ACHN (cell line): ENCODE results near the gene GPR39.
"Not testable (repeated sequence)": the region's sequence is repeated elsewhere in the genome, so short reads cannot be mapped to it uniquely, and the experiment has no call there.

ENCODE experiments used
- DNase-seq: peaks from one replicate; pipeline ENCODE4 v3.0.0-alpha.2; 2015
- in situ Hi-C: cut with HindIII; loops from 2 replicates; pipeline ENCODE4 v1.10.0; 2017; ENCODE audit warnings: low sequenced_read_pairs, low pct_ligation_motif_present, low pct_unique_long_range_greater_than_20kb

Gene GPR39

GRCh38 chr2:132475615-132476014 is 59.0 kb downstream of the GPR39 start:
- no peak for DNase-seq
- in situ Hi-C loops: no loop called here

GRCh38 chr2:132477436-132477835 is 60.8 kb downstream of the GPR39 start:
- in situ Hi-C loops: no loop called here
- DNase-seq: no peak

GRCh38 chr2:132477962-132478361 is 61.4 kb downstream of the GPR39 start:
- no peak for DNase-seq

GRCh38 chr2:132478461-132479105 is 62.0 kb downstream of the GPR39 start:
- in situ Hi-C loops: no loop called here
- DNase-seq: no peak

More at GRCh38 chr2:132477962-132478361, 61.4 kb downstream of the GPR39 start:
- in situ Hi-C loops: no loop called here

- no peak for DNase-seq
- in situ Hi-C loops: no loop called here
Measured at GRCh38 chr2:132479155-132479554, 62.5 kb downstream of the GPR39 start.

GRCh38 chr2:132482821-132483220 is 66.2 kb downstream of the GPR39 start:
- DNase-seq: no peak
- in situ Hi-C loops: no loop called here

GRCh38 chr2:132484144-132484543 is 67.5 kb downstream of the GPR39 start:
- in situ Hi-C loops: no loop called here

GRCh38 chr2:132488491-132488890 is 71.9 kb downstream of the GPR39 start:
- no peak for DNase-seq
- in situ Hi-C loops: no loop called here

More at GRCh38 chr2:132484144-132484543, 67.5 kb downstream of the GPR39 start:
- no peak for DNase-seq

- in situ Hi-C loops: no loop called here
- peak; percentile 15 for DNase-seq
Measured at GRCh38 chr2:132489150-132489549, 72.5 kb downstream of the GPR39 start.

- in situ Hi-C loops: no loop called here
Measured at GRCh38 chr2:132495881-132496280, 79.3 kb downstream of the GPR39 start.

GRCh38 chr2:132496555-132496954 is 80.0 kb downstream of the GPR39 start:
- in situ Hi-C loops: no loop called here

More at GRCh38 chr2:132495881-132496280, 79.3 kb downstream of the GPR39 start:
- no peak for DNase-seq

GRCh38 chr2:132497591-132497990 is 81.0 kb downstream of the GPR39 start:
- in situ Hi-C loops: no loop called here
- DNase-seq: no peak

More at GRCh38 chr2:132496555-132496954, 80.0 kb downstream of the GPR39 start:
- DNase-seq: no peak

GRCh38 chr2:132503701-132504100 is 87.1 kb downstream of the GPR39 start:
- in situ Hi-C loops: no loop called here
- no peak for DNase-seq

GRCh38 chr2:132515010-132515409 is 98.4 kb downstream of the GPR39 start:
- in situ Hi-C loops: no loop called here
- DNase-seq: no peak

GRCh38 chr2:132517386-132517785 is 100.8 kb downstream of the GPR39 start:
- in situ Hi-C loops: no loop called here

GRCh38 chr2:132518302-132518701 is 101.7 kb downstream of the GPR39 start:
- in situ Hi-C loops: no loop called here
- DNase-seq: no peak

More at GRCh38 chr2:132517386-132517785, 100.8 kb downstream of the GPR39 start:
- DNase-seq: no peak

- in situ Hi-C loops: no loop called here
- no peak for DNase-seq
Measured at GRCh38 chr2:132519566-132519965, 103.0 kb downstream of the GPR39 start.

GRCh38 chr2:132521341-132521740 is 104.7 kb downstream of the GPR39 start:
- in situ Hi-C loops: no loop called here
- no peak for DNase-seq

- DNase-seq: peak; percentile 29
- in situ Hi-C loops: no loop called here
Measured at GRCh38 chr2:132522901-132523300, 106.3 kb downstream of the GPR39 start.

GRCh38 chr2:132537061-132537460 is 120.5 kb downstream of the GPR39 start:
- in situ Hi-C loops, DNase-seq: not testable (repeated sequence)
